HFFc6 (cell line): ENCODE measurements around the gene TMEM132D. TPM values are rescaled to one million over a fixed set of nuclear protein-coding genes. Genes with fewer than 3 reads are reported as not detected.

Experiments
- DNase-seq: peaks from one replicate; pipeline ENCODE4 v3.0.0-alpha.2; 2018
- H3K27ac Mint-ChIP-seq: 2 replicates; pipeline ENCODE4 v1.8.0; 2020; ENCODE audit warnings: mild to moderate bottlenecking, mixed read lengths
- H3K27me3 Mint-ChIP-seq: 2 replicates; pipeline ENCODE4 v1.8.0; 2021; ENCODE audit warnings: mild to moderate bottlenecking, moderate library complexity, mixed read lengths; ENCODE audit not compliant: insufficient read depth
- H3K36me3 Mint-ChIP-seq: 2 replicates; pipeline ENCODE4 v1.8.0; 2021; ENCODE audit warnings: low read depth, mixed read lengths
- H3K4me1 Mint-ChIP-seq: 2 replicates; pipeline ENCODE4 v1.8.0; 2020; ENCODE audit warnings: low read depth, mixed read lengths
- H3K4me3 Mint-ChIP-seq: 2 replicates; pipeline ENCODE4 v1.8.0; 2020; ENCODE audit warnings: mild to moderate bottlenecking, moderate library complexity, mixed read lengths
- H3K9me3 Mint-ChIP-seq: 2 replicates; pipeline ENCODE4 v1.8.0; 2020; ENCODE audit warnings: mild to moderate bottlenecking, mixed read lengths
- CTCF ChIP-seq: fragments of 200-600 bp; sonication (generic); IDR thresholded peaks from 2 replicates; pipeline ENCODE4 v1.5.0; 2021; ENCODE audit warnings: antibody characterized with exemption, mild to moderate bottlenecking
- total RNA-seq, 6 experiments: library from RNA; stranded (reverse); fragmentation: NEBNext Ultra II Directional; extraction: Animal tissue kit (Norgen Biotek cat#: 25700); gene quantifications; 2 replicates in 1 of 6; 3 replicates in 5 of 6; pipeline ENCODE4 v1.2.3, GENCODE V29; 2021

The TMEM132D gene
- total RNA-seq, 6 experiments from 2014 or later = not detected

GRCh38 chr12:129294868-129295267, 609.0 kb downstream of the TMEM132D start:
- no peak overlapping the region for H3K27ac Mint-ChIP-seq
- TF ChIP-seq CTCF = no peak
- H3K36me3 Mint-ChIP-seq = no peaks in the 10 kb centered on the region; the same call in none of the 2 replicates
- DNase-seq = no peak
- no peak overlapping the region for H3K4me3 Mint-ChIP-seq
- H3K27me3 Mint-ChIP-seq = no peaks in the 10 kb centered on the region
- peaks cover 74% of the 10 kb centered on the region for H3K9me3 Mint-ChIP-seq
- H3K4me1 Mint-ChIP-seq = no peaks in the 10 kb centered on the region

- no peak for DNase-seq
- Mint-ChIP-seq H3K4me3 (no peak overlapping the region), H3K27me3 (peaks cover 3% of the 10 kb centered on the region; the same call in 1 of the 2 replicates), H3K9me3 (peaks cover 71% of the 10 kb centered on the region), H3K4me1 (no peaks in the 10 kb centered on the region), H3K27ac (no peak overlapping the region), H3K36me3 (peaks cover 9% of the 10 kb centered on the region; the same call in 1 of the 2 replicates)
- no peak for TF ChIP-seq CTCF
These were observed 624.1 kb downstream of the TMEM132D start for GRCh38 chr12:129279771-129280170.

- H3K4me1 Mint-ChIP-seq = no peaks in the 10 kb centered on the region
- no peak for DNase-seq
- H3K36me3 Mint-ChIP-seq = peaks cover 9% of the 10 kb centered on the region; the same call in 1 of the 2 replicates
- H3K27ac Mint-ChIP-seq = no peak overlapping the region
- no peak overlapping the region for H3K4me3 Mint-ChIP-seq
- TF ChIP-seq CTCF = no peak
- H3K9me3 Mint-ChIP-seq = peaks cover 70% of the 10 kb centered on the region
- H3K27me3 Mint-ChIP-seq = 0 out of 2 replicates have a peak, but pooled peaks cover 1% of the 10 kb centered on the region
These were observed 627.3 kb downstream of the TMEM132D start for GRCh38 chr12:129276361-129277060.

DNA sequence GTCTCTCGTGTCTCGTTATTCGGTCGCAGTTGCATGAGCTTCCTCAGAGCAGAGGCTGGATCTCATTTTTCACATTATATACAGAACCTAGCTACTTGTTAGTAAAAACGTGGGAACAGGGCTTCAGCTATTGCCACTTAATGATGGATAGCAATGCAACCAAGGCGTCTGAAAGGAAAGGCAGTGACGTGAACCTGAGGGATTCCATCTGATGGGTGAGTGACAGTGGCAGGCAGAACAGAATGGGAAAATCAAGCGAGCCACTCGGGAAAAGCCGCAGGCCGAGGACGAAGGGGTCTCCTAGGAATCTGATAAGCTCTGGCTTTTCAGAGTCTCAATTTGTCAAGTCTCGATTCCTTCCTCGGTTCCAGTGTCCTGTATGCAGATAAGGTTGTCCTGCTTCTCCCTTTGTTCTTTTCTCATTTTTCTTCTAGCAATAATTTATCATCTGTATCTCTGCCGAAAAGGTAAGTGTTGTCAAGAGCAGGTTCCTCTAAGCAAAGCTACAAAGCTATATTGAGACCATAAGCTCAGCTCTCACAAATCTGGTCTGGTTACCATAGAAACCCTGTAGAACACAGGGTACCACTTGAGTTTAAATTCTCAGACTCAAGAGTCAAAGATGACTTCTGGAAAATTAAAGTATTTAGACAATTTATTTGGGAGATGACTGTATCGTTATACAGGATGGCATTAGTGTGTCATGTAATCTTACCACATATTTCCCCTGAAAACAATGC, 633.9 kb downstream of the TMEM132D start:
- H3K36me3 Mint-ChIP-seq = no peaks in the 10 kb centered on the region; the same call in 1 of the 2 replicates
- peaks cover 72% of the 10 kb centered on the region for H3K9me3 Mint-ChIP-seq
- H3K27me3 Mint-ChIP-seq = no peaks in the 10 kb centered on the region
- no peak overlapping the region for H3K27ac Mint-ChIP-seq
- no peak overlapping the region for H3K4me3 Mint-ChIP-seq
- DNase-seq = no peak
- H3K4me1 Mint-ChIP-seq = no peaks in the 10 kb centered on the region
- TF ChIP-seq CTCF = no peak

GRCh38 chr12:129258781-129259318, 645.0 kb downstream of the TMEM132D start:
- H3K4me3 Mint-ChIP-seq = no peak overlapping the region
- no peak for DNase-seq
- H3K9me3 Mint-ChIP-seq = peaks cover 69% of the 10 kb centered on the region
- no peaks in the 10 kb centered on the region for H3K27me3 Mint-ChIP-seq
- no peak overlapping the region for H3K27ac Mint-ChIP-seq
- no peaks in the 10 kb centered on the region for H3K4me1 Mint-ChIP-seq
- no peak for TF ChIP-seq CTCF
- H3K36me3 Mint-ChIP-seq = peaks cover 7% of the 10 kb centered on the region; the same call in 1 of the 2 replicates
